CD14-positive monocyte (primary cell): ENCODE measurements around the gene PRTFDC1. TPM values are rescaled to one million over a fixed set of nuclear protein-coding genes. Genes with fewer than 3 reads are reported as not detected.

Experiments
- DNase-seq, 3 donors: peaks; one replicate each; pipeline ENCODE4 v3.0.0-alpha.2; 2011 to 2022
- H2AFZ ChIP-seq: 2 replicates; pipeline ENCODE4 v1.6.0; 2012; ENCODE audit warnings: mild to moderate bottlenecking, low read depth, low read length, inconsistent platforms; ENCODE audit not compliant: insufficient read depth, poor library complexity, severe bottlenecking
- H3K27ac ChIP-seq, 2 donors: 1 replicate in 1 of 2; 2 replicates in 1 of 2; pipeline ENCODE4 v1.5.1; 2012 to 2013; ENCODE audit warnings: low read length in 2 of 2, control low read depth in 1 of 2, inconsistent platforms in 1 of 2, low read depth in 1 of 2, mild to moderate bottlenecking in 1 of 2
- H3K27me3 ChIP-seq, 2 donors: one replicate each; pipeline versions ENCODE4 v1.6.0 to v1.6.1; 2011 to 2013; ENCODE audit warnings: low read length in 2 of 2; ENCODE audit not compliant: control insufficient read depth in 2 of 2, insufficient read depth in 2 of 2
- H3K36me3 ChIP-seq, 2 donors: replicated peaks in 1 of 2; 1 replicate in 1 of 2; 2 replicates in 1 of 2; pipeline versions ENCODE4 v1.5.1 to v1.6.1; 2012 to 2013; ENCODE audit warnings: low read length in 2 of 2, control low read depth in 1 of 2, inconsistent platforms in 1 of 2, mild to moderate bottlenecking in 1 of 2; ENCODE audit not compliant: insufficient read depth in 2 of 2, control insufficient read depth in 1 of 2
- H3K4me1 ChIP-seq, 2 donors: 1 replicate in 1 of 2; 2 replicates in 1 of 2; pipeline versions ENCODE4 v1.5.1 to v1.6.1; 2012 to 2013; ENCODE audit warnings: low read length in 2 of 2, control low read depth in 1 of 2, inconsistent platforms in 1 of 2, mild to moderate bottlenecking in 1 of 2, moderate library complexity in 1 of 2; ENCODE audit not compliant: insufficient read depth in 2 of 2, control insufficient read depth in 1 of 2
- H3K4me2 ChIP-seq: replicated peaks from 2 replicates; pipeline ENCODE3; 2012; ENCODE audit warnings: low read length, moderate library complexity, mild to moderate bottlenecking; ENCODE audit not compliant: poor library complexity, severe bottlenecking; ENCODE audit errors: extremely low read depth
- H3K4me3 ChIP-seq, 3 experiments: fragments of 200-600 bp in 1 of 3; sonication (generic) in 1 of 3; replicated peaks in 1 of 3; 1 replicate in 2 of 3; 2 replicates in 1 of 3; pipeline ENCODE4 v1.5.1; 2011 to 2013; ENCODE audit warnings: low read length in 3 of 3, mild to moderate bottlenecking in 3 of 3, control low read depth in 2 of 3, low read depth in 2 of 3, inconsistent platforms in 1 of 3, moderate library complexity in 1 of 3
- H3K79me2 ChIP-seq: 2 replicates; pipeline ENCODE4 v1.6.0; 2012; ENCODE audit warnings: mild to moderate bottlenecking, control low read depth, inconsistent platforms, low read length, moderate library complexity; ENCODE audit not compliant: insufficient read depth
- H3K9ac ChIP-seq: 2 replicates; pipeline ENCODE4 v1.6.0; 2017; ENCODE audit warnings: low read length, mild to moderate bottlenecking; ENCODE audit not compliant: insufficient read depth, poor library complexity, severe bottlenecking
- H3K9me3 ChIP-seq, 2 donors: replicated peaks in 1 of 2; 1 replicate in 1 of 2; 2 replicates in 1 of 2; pipeline versions ENCODE4 v1.5.1 to v1.6.1; 2012 to 2013; ENCODE audit warnings: low read length in 2 of 2, control low read depth in 1 of 2; ENCODE audit not compliant: control insufficient read depth in 1 of 2, insufficient read depth in 1 of 2
- H4K20me1 ChIP-seq: 2 replicates; pipeline ENCODE4 v1.6.0; 2012; ENCODE audit warnings: mild to moderate bottlenecking, low read length, control low read depth, moderate library complexity; ENCODE audit not compliant: insufficient read depth
- H3K27ac Mint-ChIP-seq, 7 donors: one replicate each; pipeline ENCODE4 v1.8.0; 2020; ENCODE audit warnings: mild to moderate bottlenecking in 7 of 7, mixed read lengths in 7 of 7, moderate library complexity in 6 of 7, inconsistent platforms in 2 of 7
- H3K27me3 Mint-ChIP-seq, 3 donors: one replicate each; pipeline ENCODE4 v1.8.0; 2021 to 2022; ENCODE audit warnings: low read depth in 3 of 3, mild to moderate bottlenecking in 3 of 3, mixed read lengths in 3 of 3, moderate library complexity in 3 of 3, inconsistent platforms in 1 of 3
- H3K36me3 Mint-ChIP-seq, 2 donors: one replicate each; pipeline ENCODE4 v1.8.0; 2020; ENCODE audit warnings: mixed read lengths in 2 of 2, inconsistent platforms in 1 of 2, mild to moderate bottlenecking in 1 of 2
- H3K4me1 Mint-ChIP-seq: one replicate; pipeline ENCODE4 v1.8.0; 2020; ENCODE audit warnings: mild to moderate bottlenecking, mixed read lengths
- H3K4me3 Mint-ChIP-seq, 2 donors: one replicate each; pipeline ENCODE4 v1.8.0; 2020; ENCODE audit warnings: mild to moderate bottlenecking in 2 of 2, mixed read lengths in 2 of 2, moderate library complexity in 1 of 2
- H3K9me3 Mint-ChIP-seq, 7 donors: one replicate each; pipeline ENCODE4 v1.8.0; 2020 to 2022; ENCODE audit warnings: mixed read lengths in 7 of 7, mild to moderate bottlenecking in 6 of 7, moderate library complexity in 6 of 7, inconsistent platforms in 2 of 7
- whole genome bisulfite sequencing: methylation state at CpG from one replicate; pipeline ENCODE4 v1.1.5; 2013; ENCODE audit warnings: missing lambda C conversion rate; ENCODE audit not compliant: insufficient coverage; 5-methylcytosine and 5-hydroxymethylcytosine counted together
- intact Hi-C, 2 donors: fragments of 100-400 bp; cut with micrococcal nuclease; formaldehyde crosslinking; loops; one replicate each; pipeline versions ENCODE4 v1.15.0 to v1.15.1; 2023
- polyA plus RNA-seq, 3 donors: library from polyadenylated mRNA; depleted of rRNA in 1 of 3; unstranded in 2 of 3; stranded (reverse) in 1 of 3; fragments of 300-500 nt in 2 of 3; fragments of >200 nt in 1 of 3; fragmentation: Illumina TruSeq in 2 of 3; gene quantifications; 1 replicate in 2 of 3; 2 replicates in 1 of 3; pipeline ENCODE4 v1.2.3, GENCODE V29; 2012 to 2021
- TF ChIP-seq, protein P1 (sequence below): fragments of 200-600 bp; IDR thresholded peaks from one replicate; pipeline ENCODE4 v1.8.0; 2022; ENCODE audit warnings: antibody characterized with exemption, mild to moderate bottlenecking

Gene PRTFDC1
- polyA plus RNA-seq, 3 donors = not detected

- no peaks in the 10 kb centered on the region for H4K20me1 ChIP-seq
- TF ChIP-seq, protein P1, sequence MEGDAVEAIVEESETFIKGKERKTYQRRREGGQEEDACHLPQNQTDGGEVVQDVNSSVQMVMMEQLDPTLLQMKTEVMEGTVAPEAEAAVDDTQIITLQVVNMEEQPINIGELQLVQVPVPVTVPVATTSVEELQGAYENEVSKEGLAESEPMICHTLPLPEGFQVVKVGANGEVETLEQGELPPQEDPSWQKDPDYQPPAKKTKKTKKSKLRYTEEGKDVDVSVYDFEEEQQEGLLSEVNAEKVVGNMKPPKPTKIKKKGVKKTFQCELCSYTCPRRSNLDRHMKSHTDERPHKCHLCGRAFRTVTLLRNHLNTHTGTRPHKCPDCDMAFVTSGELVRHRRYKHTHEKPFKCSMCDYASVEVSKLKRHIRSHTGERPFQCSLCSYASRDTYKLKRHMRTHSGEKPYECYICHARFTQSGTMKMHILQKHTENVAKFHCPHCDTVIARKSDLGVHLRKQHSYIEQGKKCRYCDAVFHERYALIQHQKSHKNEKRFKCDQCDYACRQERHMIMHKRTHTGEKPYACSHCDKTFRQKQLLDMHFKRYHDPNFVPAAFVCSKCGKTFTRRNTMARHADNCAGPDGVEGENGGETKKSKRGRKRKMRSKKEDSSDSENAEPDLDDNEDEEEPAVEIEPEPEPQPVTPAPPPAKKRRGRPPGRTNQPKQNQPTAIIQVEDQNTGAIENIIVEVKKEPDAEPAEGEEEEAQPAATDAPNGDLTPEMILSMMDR = no peak
- no peak overlapping the region for H3K27ac Mint-ChIP-seq
- no peak overlapping the region for H3K27ac ChIP-seq
- no peak overlapping the region for H3K4me3 ChIP-seq
- no peak overlapping the region for H3K9ac ChIP-seq
- H3K4me1 Mint-ChIP-seq = no peaks in the 10 kb centered on the region
- DNase-seq = no peak
- no peak overlapping the region for H2AFZ ChIP-seq
- no peaks in the 10 kb centered on the region for H3K4me1 ChIP-seq
- H3K79me2 ChIP-seq = no peaks in the 10 kb centered on the region
- H3K36me3 Mint-ChIP-seq = no peaks in the 10 kb centered on the region
- H3K9me3 Mint-ChIP-seq = peaks cover 0 to 2% (median 0%) of the 10 kb centered on the region in 7 donors
- H3K36me3 ChIP-seq = no peaks in the 10 kb centered on the region
- WGBS = no CpG with 5 or more reads among the region's 1 CpG
- no peaks in the 10 kb centered on the region for H3K9me3 ChIP-seq
- no peaks in the 10 kb centered on the region for H3K27me3 Mint-ChIP-seq
- H3K4me2 ChIP-seq = no peak overlapping the region
- intact Hi-C loops = no loop called here
- H3K27me3 ChIP-seq = no peaks in the 10 kb centered on the region
- H3K4me3 Mint-ChIP-seq = no peak overlapping the region
Measured at GRCh38 chr10:24931236-24931635, 21.2 kb downstream of the PRTFDC1 start.

- intact Hi-C loops = no loop called here
- H3K9ac ChIP-seq = no peak overlapping the region
- no peak overlapping the region for H3K27ac ChIP-seq
- H3K9me3 Mint-ChIP-seq = peaks cover 0 to 2% (median 0%) of the 10 kb centered on the region in 7 donors
- no CpG with 5 or more reads among the region's 2 CpGs for WGBS
- H3K4me1 Mint-ChIP-seq = no peaks in the 10 kb centered on the region
- no peaks in the 10 kb centered on the region for H3K4me1 ChIP-seq
- no peak overlapping the region for H3K4me2 ChIP-seq
- H2AFZ ChIP-seq = no peak overlapping the region
- no peaks in the 10 kb centered on the region for H3K36me3 Mint-ChIP-seq
- H3K4me3 Mint-ChIP-seq = no peak overlapping the region
- TF ChIP-seq, protein P1 = no peak
- no peak overlapping the region for H3K4me3 ChIP-seq
- H3K27me3 Mint-ChIP-seq = no peaks in the 10 kb centered on the region
- no peaks in the 10 kb centered on the region for H3K36me3 ChIP-seq
- no peaks in the 10 kb centered on the region for H3K79me2 ChIP-seq
- H3K27me3 ChIP-seq = no peaks in the 10 kb centered on the region
- H3K27ac Mint-ChIP-seq = no peak overlapping the region
- H3K9me3 ChIP-seq = no peaks in the 10 kb centered on the region
- no peaks in the 10 kb centered on the region for H4K20me1 ChIP-seq
- no peak for DNase-seq
Measured at GRCh38 chr10:24930427-24930826, 22.0 kb downstream of the PRTFDC1 start.
